ENCODE results near the gene STAT3. TPM values are rescaled to one million over a fixed set of nuclear protein-coding genes. Genes with fewer than 3 reads are reported as not detected.

Gene STAT3
- total RNA-seq, 1 experiment from 2014 or later, result 115 TPM

DNA sequence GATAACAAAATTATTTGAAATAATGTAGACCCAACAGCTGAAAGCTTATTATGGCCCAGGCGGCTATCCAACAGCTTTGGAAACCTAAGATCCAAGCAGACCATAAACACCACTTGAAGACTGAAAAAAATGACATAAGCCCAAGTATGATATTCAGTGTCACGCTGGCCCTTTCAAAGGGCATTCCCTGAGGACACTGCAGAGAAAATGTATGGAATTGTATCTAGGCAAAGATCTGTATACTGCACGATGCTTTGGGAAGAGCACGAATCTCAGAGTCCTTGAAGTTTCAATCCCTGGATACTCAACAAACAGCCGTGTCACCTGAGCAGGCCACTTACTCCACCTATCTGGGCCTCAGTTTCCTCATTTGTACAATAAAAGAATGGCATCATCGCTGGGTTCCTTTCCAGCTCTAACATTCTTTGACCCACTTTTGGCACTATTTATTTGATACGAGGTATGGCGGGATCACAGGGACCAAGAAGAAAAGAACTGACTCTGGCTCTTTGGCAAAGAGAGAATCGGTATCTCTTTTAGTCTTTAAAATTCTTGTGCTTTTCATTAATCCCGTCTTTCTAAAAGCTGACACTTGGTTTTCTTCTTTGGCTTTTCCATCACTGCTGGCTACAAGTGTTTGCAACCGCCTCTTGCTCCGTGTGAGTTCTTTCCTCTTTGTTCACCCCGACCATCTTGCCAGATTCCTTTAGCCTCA, 113.3 kb downstream of the STAT3 start:
- peaks cover 32% of the 10 kb centered on the region for H3K4me1 Mint-ChIP-seq (ENCODE audit: insufficient read depth, unreplicated experiment)
- intact Hi-C loops (cut with micrococcal nuclease), result no loop called here
- no peak for DNase-seq (ENCODE audit: unreplicated experiment)
- ChIA-PET POLR2A (interaction anchor here (0.6 to 3.2 kb wide), 23 partner anchors 7 to 1124 kb away, joined by 3 to 19 read pairs (median 4); partner anchors contain the start of genes ARL4D, CAVIN1, CNP and DNAJC7), CTCF (interaction anchor here (0.7 to 1.4 kb wide), 3 partner anchors 30 to 185 kb away, joined by 3 to 4 read pairs (median 3); no protein-coding TSS in a partner anchor)
- H3K27ac Mint-ChIP-seq (ENCODE audit: low read depth, unreplicated experiment), result peak overlapping the region; percentile 52
- H3K9me3 Mint-ChIP-seq (ENCODE audit: unreplicated experiment), result no peaks in the 10 kb centered on the region
- H3K27me3 Mint-ChIP-seq (ENCODE audit: insufficient read depth, unreplicated experiment), result no peaks in the 10 kb centered on the region
- TSS peak; percentile 27 for BruUV-seq (replicated peaks)
- peak overlapping the region; percentile 84 for H3K4me3 Mint-ChIP-seq (ENCODE audit: unreplicated experiment)
- no peaks in the 10 kb centered on the region for H3K36me3 Mint-ChIP-seq (ENCODE audit: insufficient read depth, unreplicated experiment)
- TF ChIP-seq, protein P1, sequence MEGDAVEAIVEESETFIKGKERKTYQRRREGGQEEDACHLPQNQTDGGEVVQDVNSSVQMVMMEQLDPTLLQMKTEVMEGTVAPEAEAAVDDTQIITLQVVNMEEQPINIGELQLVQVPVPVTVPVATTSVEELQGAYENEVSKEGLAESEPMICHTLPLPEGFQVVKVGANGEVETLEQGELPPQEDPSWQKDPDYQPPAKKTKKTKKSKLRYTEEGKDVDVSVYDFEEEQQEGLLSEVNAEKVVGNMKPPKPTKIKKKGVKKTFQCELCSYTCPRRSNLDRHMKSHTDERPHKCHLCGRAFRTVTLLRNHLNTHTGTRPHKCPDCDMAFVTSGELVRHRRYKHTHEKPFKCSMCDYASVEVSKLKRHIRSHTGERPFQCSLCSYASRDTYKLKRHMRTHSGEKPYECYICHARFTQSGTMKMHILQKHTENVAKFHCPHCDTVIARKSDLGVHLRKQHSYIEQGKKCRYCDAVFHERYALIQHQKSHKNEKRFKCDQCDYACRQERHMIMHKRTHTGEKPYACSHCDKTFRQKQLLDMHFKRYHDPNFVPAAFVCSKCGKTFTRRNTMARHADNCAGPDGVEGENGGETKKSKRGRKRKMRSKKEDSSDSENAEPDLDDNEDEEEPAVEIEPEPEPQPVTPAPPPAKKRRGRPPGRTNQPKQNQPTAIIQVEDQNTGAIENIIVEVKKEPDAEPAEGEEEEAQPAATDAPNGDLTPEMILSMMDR (IDR thresholded peaks at IDR 0.05; ENCODE audit: unreplicated experiment), result no peak

DNA sequence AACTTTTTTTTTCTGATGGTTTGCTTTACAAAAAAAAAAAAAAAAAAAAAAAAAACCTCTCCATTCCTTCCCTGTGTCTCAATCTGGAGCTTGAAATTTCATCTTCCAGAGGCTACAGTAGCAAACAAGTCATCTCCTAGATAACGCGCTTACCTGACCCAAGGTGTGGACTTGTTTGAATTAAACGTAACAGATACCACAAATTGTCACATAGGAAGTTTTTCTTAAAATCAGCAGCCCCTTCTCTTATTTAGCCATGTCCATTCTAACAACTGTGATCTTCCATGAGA, 114.0 kb downstream of the STAT3 start:
- no TSS peak for BruUV-seq (replicated peaks)
- peaks cover 28% of the 10 kb centered on the region for H3K4me1 Mint-ChIP-seq (ENCODE audit: insufficient read depth, unreplicated experiment)
- POLR2A ChIA-PET, result interaction anchor here (0.6 to 2.0 kb wide), 8 partner anchors 9 to 1124 kb away, joined by 3 to 6 read pairs (median 3); partner anchors contain the start of gene ARL4D
- no peak overlapping the region for H3K27ac Mint-ChIP-seq (ENCODE audit: low read depth, unreplicated experiment)
- peak overlapping the region; percentile 84 for H3K4me3 Mint-ChIP-seq (ENCODE audit: unreplicated experiment)
- intact Hi-C loops (cut with micrococcal nuclease), result no loop called here
- DNase-seq (ENCODE audit: unreplicated experiment), result no peak
- H3K9me3 Mint-ChIP-seq (ENCODE audit: unreplicated experiment), result no peaks in the 10 kb centered on the region
- H3K27me3 Mint-ChIP-seq (ENCODE audit: insufficient read depth, unreplicated experiment), result no peaks in the 10 kb centered on the region
- CTCF ChIA-PET, result interaction anchor here (0.6 to 1.4 kb wide), 4 partner anchors 10 to 750 kb away, joined by 3 to 4 read pairs (median 3); no protein-coding TSS in a partner anchor
- TF ChIP-seq, protein P1 (IDR thresholded peaks at IDR 0.05; ENCODE audit: unreplicated experiment), result no peak
- no peaks in the 10 kb centered on the region for H3K36me3 Mint-ChIP-seq (ENCODE audit: insufficient read depth, unreplicated experiment)

DNA sequence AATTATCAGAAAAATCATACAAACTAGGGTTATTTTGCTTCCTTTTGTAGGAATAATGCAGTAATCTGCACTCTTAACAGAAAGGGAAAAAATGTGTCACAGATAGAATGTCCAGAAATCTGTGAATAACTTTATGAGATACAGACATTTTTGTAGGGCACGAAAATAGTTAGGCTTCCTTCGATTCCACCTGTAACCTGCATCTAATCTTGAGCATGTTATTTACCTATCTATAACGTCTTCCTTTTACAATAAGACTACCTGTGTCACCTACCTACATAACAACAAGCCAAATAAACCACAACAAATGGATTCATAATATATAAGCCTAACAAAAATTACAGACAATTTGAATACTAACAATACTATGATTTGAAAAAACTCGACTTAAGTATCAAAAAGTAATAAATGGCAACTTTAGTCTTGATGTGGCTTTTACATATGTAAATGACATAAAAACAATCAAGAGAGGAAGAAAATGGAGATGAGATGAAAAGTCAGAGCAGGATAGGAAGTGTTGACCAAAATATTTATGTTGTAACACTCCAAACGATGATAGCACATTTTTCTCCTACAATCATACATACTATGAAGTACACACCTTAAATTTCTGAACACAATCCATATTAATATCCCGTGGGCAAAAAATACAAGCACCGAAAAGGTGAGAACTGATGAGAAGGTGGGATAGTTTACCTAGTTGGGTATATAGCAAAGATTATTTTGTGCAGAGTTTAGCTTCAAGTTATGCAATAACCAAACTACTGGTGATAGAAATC, 114.6 kb downstream of the STAT3 start:
- CTCF ChIA-PET, result interaction anchor here (0.6 to 1.4 kb wide), 4 partner anchors 11 to 751 kb away, joined by 3 to 4 read pairs (median 3); no protein-coding TSS in a partner anchor
- intact Hi-C loops (cut with micrococcal nuclease), result no loop called here
- no peak for DNase-seq (ENCODE audit: unreplicated experiment)
- no peaks in the 10 kb centered on the region for H3K27me3 Mint-ChIP-seq (ENCODE audit: insufficient read depth, unreplicated experiment)
- POLR2A ChIA-PET, result interaction anchor here (0.7 to 1.2 kb wide), 7 partner anchors 19 to 257 kb away, joined by 3 to 5 read pairs (median 3); no protein-coding TSS in a partner anchor
- H3K27ac Mint-ChIP-seq (ENCODE audit: low read depth, unreplicated experiment), result no peak overlapping the region
- no peaks in the 10 kb centered on the region for H3K36me3 Mint-ChIP-seq (ENCODE audit: insufficient read depth, unreplicated experiment)
- H3K9me3 Mint-ChIP-seq (ENCODE audit: unreplicated experiment), result no peaks in the 10 kb centered on the region
- H3K4me1 Mint-ChIP-seq (ENCODE audit: insufficient read depth, unreplicated experiment), result peaks cover 28% of the 10 kb centered on the region
- TF ChIP-seq, protein P1 (IDR thresholded peaks at IDR 0.05; ENCODE audit: unreplicated experiment), result no peak
- no TSS peak for BruUV-seq (replicated peaks)
- H3K4me3 Mint-ChIP-seq (ENCODE audit: unreplicated experiment), result peak overlapping the region; percentile 84

Data from MCF 10A (cell line).